ENCODE measurements around the gene MVB12B.
"Not testable (repeated sequence)": the region's sequence is repeated elsewhere in the genome, so short reads cannot be mapped to it uniquely, and the experiment has no call there.

The MVB12B gene

DNA sequence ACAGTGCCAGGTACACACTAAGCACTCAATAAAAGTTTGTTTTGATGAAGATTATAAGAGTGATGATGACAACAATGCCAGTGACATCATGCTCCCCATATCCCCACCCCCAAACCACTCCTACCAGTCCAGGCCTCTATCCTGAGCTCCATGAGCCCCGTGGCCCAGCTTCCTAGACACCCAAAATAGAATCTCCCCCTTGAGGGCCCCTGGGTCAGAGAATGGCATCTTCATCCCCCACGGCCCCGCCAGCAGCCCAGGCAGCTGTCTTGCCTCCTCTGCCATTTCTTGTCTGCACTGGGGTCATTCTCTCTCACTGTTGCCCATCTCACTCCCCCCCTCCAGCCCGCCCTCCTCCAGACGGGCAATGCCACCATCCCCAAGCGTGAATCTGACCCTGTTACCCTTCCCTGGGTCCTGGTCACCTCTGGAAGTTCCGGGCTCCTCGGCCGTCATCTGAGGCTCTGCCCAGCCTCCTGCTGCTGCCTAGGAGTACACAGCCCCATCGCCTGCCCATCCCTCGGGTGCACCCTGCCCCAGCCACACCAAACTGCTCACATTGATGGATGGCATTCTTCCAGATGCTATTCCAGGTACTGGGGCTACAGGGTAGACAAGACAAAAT, 210.3 kb downstream of the MVB12B start:
- no peak for DNase-seq (ENCODE audit: low read depth in 2 of 2)

DNA sequence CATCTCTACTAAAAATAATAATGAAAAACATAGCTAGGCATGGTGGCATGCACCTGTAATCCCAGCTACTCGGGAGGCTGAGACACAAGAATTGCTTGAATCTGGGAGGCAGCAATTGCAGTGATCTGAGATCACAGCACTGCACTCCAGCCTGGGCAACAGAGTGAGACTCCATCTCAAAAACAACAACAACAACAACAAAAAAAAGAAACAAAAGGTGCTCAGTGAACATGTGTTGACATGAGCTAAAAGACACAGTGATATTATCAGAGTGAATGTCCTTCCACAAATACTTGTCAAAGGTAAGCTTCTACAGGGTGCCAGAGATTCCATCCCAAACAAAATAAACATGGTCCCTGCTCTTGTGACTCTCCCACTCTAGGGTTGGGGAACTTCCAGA, 211.9 kb downstream of the MVB12B start:
- DNase-seq (ENCODE audit: low read depth in 2 of 2): no peak

DNA sequence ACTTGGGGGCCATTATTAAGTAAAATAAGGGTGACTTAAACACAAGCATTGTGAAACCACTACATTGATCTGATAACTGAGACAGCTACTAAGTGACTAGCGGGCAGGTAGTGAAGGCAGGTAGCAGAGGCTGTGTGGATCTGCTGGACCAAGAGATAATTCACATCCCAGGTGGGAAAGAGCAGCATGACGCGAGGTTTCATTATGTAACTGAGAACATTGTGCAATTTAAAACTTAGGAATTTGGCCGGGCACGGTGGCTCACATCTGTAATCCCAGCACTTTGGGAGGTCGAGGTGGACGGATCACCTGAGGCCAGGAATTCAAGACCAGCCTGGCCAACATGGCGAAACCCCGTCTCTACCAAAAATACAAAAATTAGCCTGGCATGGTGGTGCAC, 213.8 kb downstream of the MVB12B start:
- DNase-seq (ENCODE audit: low read depth in 2 of 2): not testable (repeated sequence)

DNA sequence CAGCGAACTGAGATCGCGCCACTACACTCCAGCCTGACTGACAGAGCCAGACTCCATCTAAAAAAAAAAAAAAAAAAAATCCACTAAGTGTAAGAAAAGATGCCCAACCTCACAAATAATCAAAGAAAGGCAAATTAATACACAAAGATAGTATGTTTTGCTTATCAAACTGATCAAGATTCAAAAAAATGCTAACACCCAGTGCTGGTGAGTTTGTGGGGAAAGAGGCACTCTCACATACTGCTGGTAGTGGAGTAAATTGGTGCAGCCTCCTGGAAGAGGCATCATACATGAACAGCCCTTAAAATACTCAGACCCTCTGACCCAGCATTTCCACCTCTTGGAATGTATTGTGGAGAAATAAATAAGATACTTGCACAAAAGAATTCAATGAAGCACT, 216.9 kb downstream of the MVB12B start:
- DNase-seq (ENCODE audit: low read depth in 2 of 2): no peak

DNA sequence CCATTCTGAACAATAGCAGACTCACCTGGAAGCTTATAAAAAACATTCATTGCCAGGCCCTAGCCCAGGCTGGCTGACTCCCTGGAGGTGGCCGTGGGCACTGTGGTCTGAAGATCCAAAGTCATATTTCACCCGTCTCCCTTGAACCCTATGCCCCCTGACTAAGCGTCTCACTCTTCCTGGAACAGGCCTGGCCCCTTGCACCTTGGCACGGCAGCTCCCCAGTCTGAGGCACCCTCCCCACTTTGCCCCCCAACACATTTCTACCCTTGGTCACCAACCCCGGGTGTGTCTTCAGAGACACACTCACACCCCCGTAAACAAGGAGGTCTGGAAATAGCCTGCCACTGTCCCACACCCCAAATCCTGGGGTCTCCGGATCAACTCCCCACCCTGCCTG, 218.5 kb downstream of the MVB12B start:
- DNase-seq (ENCODE audit: low read depth in 2 of 2): no peak

DNA sequence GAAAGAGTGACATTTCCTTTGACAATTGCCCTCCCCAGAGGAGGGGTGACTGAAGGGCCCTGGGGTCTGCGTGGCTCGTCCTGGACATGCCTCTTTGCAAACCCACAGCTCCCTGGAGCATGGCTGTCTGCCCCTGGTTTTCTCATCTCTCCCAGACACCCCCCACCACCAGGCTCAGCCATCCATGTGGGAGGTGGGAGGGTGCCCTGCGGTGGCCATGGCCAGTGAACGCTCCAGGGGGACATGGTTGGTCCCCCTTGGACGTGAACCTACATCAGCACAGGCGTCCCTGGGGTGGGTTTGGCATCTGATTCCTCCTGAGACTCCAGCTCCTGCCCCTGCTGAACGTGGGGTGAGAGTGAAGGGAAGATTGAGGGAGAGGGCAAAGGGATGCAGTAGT, 219.4 kb downstream of the MVB12B start:
- DNase-seq (ENCODE audit: low read depth in 2 of 2): no peak

DNA sequence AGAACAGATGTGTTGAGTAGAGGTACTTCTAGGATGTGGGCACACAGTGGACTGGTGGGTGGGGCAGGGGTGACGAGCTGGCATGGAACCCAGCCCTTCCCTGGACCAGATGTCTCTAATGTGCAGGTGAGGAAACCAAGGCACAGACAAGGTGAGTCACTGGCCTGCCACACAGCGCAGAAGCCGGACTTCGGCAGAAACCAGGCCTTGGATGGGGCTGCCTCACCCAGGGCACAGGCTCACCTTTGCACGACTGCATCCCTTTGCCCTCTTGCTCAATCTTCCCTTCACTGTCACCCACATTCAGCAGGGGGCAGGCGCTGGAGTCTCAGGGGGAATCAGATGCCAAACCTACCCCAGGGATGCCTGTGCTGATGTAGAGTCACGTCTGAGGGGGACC, 221.7 kb downstream of the MVB12B start:
- DNase-seq (ENCODE audit: low read depth in 2 of 2): no peak

DNA sequence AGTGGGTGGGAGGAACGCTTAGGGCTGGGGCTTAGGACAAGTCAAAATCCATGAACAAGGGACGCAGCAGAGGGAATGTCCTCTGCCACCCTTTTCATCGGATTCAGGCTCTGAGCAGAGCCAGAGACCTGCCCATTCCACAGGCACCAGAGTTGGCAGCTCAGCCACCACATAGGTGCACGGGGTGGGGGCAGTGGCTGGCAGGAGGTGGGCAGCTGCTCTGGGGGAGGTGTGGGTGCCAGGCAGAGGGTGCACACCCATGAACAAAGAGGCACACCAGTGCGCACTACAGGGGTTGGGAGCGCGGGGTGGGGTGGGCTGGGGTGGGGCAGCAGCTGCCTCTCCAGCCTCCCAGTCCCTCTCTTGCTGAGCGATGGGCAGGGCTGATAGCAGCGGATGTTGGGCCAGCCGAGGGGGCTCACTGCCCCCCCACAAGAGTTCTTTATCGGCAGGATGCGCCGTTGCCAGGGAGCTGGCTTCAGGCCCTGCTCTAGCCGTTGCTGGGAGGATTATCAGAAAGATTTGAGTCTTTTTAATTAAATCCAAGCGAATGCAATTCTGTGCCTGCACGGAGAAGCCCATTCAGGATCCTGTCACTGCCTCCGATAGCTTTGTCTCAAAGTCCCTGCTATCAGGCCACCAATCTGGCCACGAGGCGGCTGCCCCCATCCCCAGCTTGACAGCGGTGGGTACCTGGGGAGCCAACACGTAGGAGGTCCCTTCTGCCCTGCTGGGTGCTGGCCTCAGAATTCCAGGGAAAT, 222.8 kb downstream of the MVB12B start:
- no peak for DNase-seq (ENCODE audit: low read depth in 2 of 2)

DNA sequence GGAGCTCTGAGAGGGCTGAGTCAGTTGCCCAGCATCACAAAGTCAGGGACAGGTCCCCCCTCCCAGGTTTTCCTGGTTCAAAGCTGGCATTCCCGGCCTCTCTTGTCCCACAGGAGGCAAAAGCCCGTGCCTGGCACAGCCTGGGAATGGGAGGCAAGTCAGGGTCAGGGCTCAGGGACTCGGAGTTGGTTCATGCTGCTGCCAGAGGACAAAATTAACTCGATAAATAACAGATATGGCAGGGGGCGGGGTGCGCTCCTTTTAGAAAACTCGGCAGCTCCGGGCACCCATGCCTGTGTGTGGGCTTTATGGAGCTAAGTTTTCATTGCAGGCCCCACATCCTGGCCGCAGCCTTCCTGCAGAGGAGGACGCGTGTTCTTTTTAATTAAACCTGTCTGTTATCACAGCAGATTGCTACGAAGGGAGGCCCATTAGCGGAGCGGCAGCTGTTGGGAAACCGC, 224.3 kb downstream of the MVB12B start:
- DNase-seq (ENCODE audit: low read depth in 2 of 2): no peak

DNA sequence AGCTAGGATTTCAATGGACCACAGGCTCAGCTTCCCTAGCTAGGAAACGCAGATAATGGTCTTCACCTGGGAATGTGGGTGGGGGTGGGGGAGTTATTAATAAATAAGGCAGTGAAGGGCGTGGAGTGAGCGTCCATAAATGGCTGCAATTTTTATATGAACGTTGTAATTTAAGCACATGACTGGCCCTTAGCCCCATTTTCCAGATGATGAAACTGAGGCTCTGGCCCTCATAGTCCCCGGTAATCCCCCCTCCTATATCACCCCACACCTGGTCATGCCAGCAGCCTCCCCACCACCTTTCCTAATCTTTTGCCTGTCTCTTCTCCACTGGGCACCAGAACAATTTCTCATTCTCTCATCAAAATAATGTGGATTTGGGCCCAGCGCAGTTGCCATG, 225.2 kb downstream of the MVB12B start:
- no peak for DNase-seq (ENCODE audit: low read depth in 2 of 2)

DNA sequence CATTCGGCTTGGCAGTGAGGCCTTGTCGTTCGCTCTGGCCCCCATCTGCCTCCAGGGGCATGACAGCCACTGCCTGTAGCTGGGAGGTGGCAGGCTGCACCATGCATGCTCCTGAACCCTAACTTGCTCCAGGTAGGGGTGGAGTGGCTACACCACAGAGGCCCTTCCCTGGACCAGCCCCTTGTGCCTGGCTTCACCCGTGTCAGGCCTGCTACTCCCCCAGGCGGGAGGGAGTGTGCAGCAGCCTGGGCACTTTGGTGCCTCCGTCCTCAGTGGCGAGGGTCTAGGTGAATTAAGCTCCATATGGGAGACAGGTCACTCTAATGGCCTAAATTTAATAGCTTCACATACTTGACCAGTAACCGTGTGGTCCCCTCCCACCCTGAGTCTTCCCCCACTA, 227.7 kb downstream of the MVB12B start:
- no peak for DNase-seq (ENCODE audit: low read depth in 2 of 2)

DNA sequence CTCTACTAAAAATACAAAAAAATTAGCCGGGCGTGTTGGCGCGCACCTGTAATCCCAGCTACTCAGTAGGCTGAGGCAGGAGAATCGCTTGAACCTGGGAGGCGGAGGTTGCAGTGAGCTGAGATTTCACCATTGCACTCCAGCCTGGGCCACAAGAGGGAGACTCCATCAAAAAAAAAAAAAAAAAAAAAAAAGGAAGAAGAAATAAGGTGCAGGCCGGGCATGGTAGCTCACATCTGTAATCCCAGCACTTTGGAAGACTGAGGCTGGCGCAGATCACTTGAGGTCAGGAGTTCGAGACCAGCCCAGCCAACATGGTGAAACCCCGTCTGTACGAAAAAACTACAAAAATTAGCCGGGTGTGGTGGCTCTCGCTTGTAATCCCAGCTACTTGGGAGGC, 228.8 kb downstream of the MVB12B start:
- not testable (repeated sequence) for DNase-seq (ENCODE audit: low read depth in 2 of 2)
